Activated naive CD8-positive, alpha-beta T cell (primary cell): Measurements from ENCODE around the gene MDFI.

Experiments used
- H3K27ac Mint-ChIP-seq: one replicate; pipeline ENCODE4 v1.8.0; 2021; ENCODE audit warnings: mixed read lengths
- H3K27me3 Mint-ChIP-seq: one replicate; pipeline ENCODE4 v1.8.0; 2021; ENCODE audit warnings: mixed read lengths
- H3K36me3 Mint-ChIP-seq: one replicate; pipeline ENCODE4 v1.8.0; 2021; ENCODE audit warnings: mixed read lengths
- H3K4me1 Mint-ChIP-seq: one replicate; pipeline ENCODE4 v1.8.0; 2021; ENCODE audit warnings: low read depth, mixed read lengths
- H3K4me3 Mint-ChIP-seq: one replicate; pipeline ENCODE4 v1.8.0; 2021; ENCODE audit warnings: mild to moderate bottlenecking, mixed read lengths
- H3K9me3 Mint-ChIP-seq: one replicate; pipeline ENCODE4 v1.8.0; 2021; ENCODE audit warnings: low read depth, mixed read lengths

The MDFI gene

GRCh38 chr6:41687501-41688175, 49.4 kb downstream of the MDFI start:
- no peak overlapping the region for H3K27ac Mint-ChIP-seq
- peaks cover 4% of the 10 kb centered on the region for H3K4me1 Mint-ChIP-seq
- H3K36me3 Mint-ChIP-seq, result no peaks in the 10 kb centered on the region
- H3K27me3 Mint-ChIP-seq, result no peaks in the 10 kb centered on the region
- H3K9me3 Mint-ChIP-seq, result no peaks in the 10 kb centered on the region
- no peak overlapping the region for H3K4me3 Mint-ChIP-seq

- Mint-ChIP-seq H3K27me3 (no peaks in the 10 kb centered on the region), H3K4me1 (peaks cover 2% of the 10 kb centered on the region), H3K27ac (no peak overlapping the region), H3K4me3 (no peak overlapping the region), H3K9me3 (no peaks in the 10 kb centered on the region), H3K36me3 (no peaks in the 10 kb centered on the region)
These were observed 50.1 kb downstream of the MDFI start for GRCh38 chr6:41688256-41688965.

GRCh38 chr6:41689171-41690008, 51.1 kb downstream of the MDFI start:
- Mint-ChIP-seq H3K27me3 (no peaks in the 10 kb centered on the region), H3K36me3 (no peaks in the 10 kb centered on the region), H3K9me3 (no peaks in the 10 kb centered on the region), H3K27ac (no peak overlapping the region), H3K4me3 (no peak overlapping the region), H3K4me1 (no peaks in the 10 kb centered on the region)

GRCh38 chr6:41690541-41691330, 52.5 kb downstream of the MDFI start:
- Mint-ChIP-seq H3K27me3 (no peaks in the 10 kb centered on the region), H3K4me1 (no peaks in the 10 kb centered on the region), H3K27ac (no peak overlapping the region), H3K4me3 (no peak overlapping the region), H3K36me3 (no peaks in the 10 kb centered on the region), H3K9me3 (no peaks in the 10 kb centered on the region)

- H3K36me3 Mint-ChIP-seq, result no peaks in the 10 kb centered on the region
- H3K4me1 Mint-ChIP-seq, result no peaks in the 10 kb centered on the region
- H3K27ac Mint-ChIP-seq, result no peak overlapping the region
- no peaks in the 10 kb centered on the region for H3K9me3 Mint-ChIP-seq
- no peak overlapping the region for H3K4me3 Mint-ChIP-seq
- H3K27me3 Mint-ChIP-seq, result no peaks in the 10 kb centered on the region
These were observed 53.3 kb downstream of the MDFI start for GRCh38 chr6:41691426-41692079.

- Mint-ChIP-seq H3K27me3 (no peaks in the 10 kb centered on the region), H3K36me3 (no peaks in the 10 kb centered on the region), H3K27ac (no peak overlapping the region), H3K4me1 (no peaks in the 10 kb centered on the region), H3K9me3 (no peaks in the 10 kb centered on the region), H3K4me3 (no peak overlapping the region)
These were observed 53.9 kb downstream of the MDFI start for GRCh38 chr6:41692080-41692675.

GRCh38 chr6:41692730-41693129, 54.5 kb downstream of the MDFI start:
- Mint-ChIP-seq H3K4me3 (no peak overlapping the region), H3K4me1 (no peaks in the 10 kb centered on the region), H3K9me3 (no peaks in the 10 kb centered on the region), H3K36me3 (no peaks in the 10 kb centered on the region), H3K27ac (no peak overlapping the region), H3K27me3 (no peaks in the 10 kb centered on the region)

GRCh38 chr6:41693281-41694240, 55.3 kb downstream of the MDFI start:
- Mint-ChIP-seq H3K27me3 (no peaks in the 10 kb centered on the region), H3K36me3 (no peaks in the 10 kb centered on the region), H3K9me3 (no peaks in the 10 kb centered on the region), H3K4me1 (no peaks in the 10 kb centered on the region), H3K4me3 (no peak overlapping the region), H3K27ac (no peak overlapping the region)

GRCh38 chr6:41694815-41695526, 56.7 kb downstream of the MDFI start:
- H3K36me3 Mint-ChIP-seq, result no peaks in the 10 kb centered on the region
- H3K27me3 Mint-ChIP-seq, result no peaks in the 10 kb centered on the region
- H3K4me1 Mint-ChIP-seq, result no peaks in the 10 kb centered on the region
- H3K27ac Mint-ChIP-seq, result no peak overlapping the region
- no peaks in the 10 kb centered on the region for H3K9me3 Mint-ChIP-seq
- no peak overlapping the region for H3K4me3 Mint-ChIP-seq

GRCh38 chr6:41695825-41696224, 57.6 kb downstream of the MDFI start:
- H3K27ac Mint-ChIP-seq, result no peak overlapping the region
- H3K4me1 Mint-ChIP-seq, result no peaks in the 10 kb centered on the region
- no peak overlapping the region for H3K4me3 Mint-ChIP-seq
- no peaks in the 10 kb centered on the region for H3K36me3 Mint-ChIP-seq
- no peaks in the 10 kb centered on the region for H3K27me3 Mint-ChIP-seq
- H3K9me3 Mint-ChIP-seq, result no peaks in the 10 kb centered on the region

- Mint-ChIP-seq H3K4me1 (no peaks in the 10 kb centered on the region), H3K27ac (no peak overlapping the region), H3K27me3 (no peaks in the 10 kb centered on the region), H3K4me3 (no peak overlapping the region), H3K9me3 (no peaks in the 10 kb centered on the region), H3K36me3 (no peaks in the 10 kb centered on the region)
These were observed 58.5 kb downstream of the MDFI start for GRCh38 chr6:41696788-41697187.

GRCh38 chr6:41697861-41698781, 59.9 kb downstream of the MDFI start:
- Mint-ChIP-seq H3K27ac (no peak overlapping the region), H3K27me3 (no peaks in the 10 kb centered on the region), H3K4me1 (no peaks in the 10 kb centered on the region), H3K36me3 (no peaks in the 10 kb centered on the region), H3K4me3 (no peak overlapping the region), H3K9me3 (no peaks in the 10 kb centered on the region)
